Dendritic cell treated with granulocyte-macrophage colony-stimulating factor and Interleukin-4, amounts not matched to agents 40 ng/mL and 50 ng/mL, for 4 days (primary cell): ENCODE data around the gene ERICH6.

Experiments
- H3K27ac Mint-ChIP-seq: one replicate; pipeline ENCODE4 v1.8.0; 2022; ENCODE audit warnings: mild to moderate bottlenecking, mixed read lengths
- H3K27me3 Mint-ChIP-seq: one replicate; pipeline ENCODE4 v1.8.0; 2022; ENCODE audit warnings: mild to moderate bottlenecking, mixed read lengths
- H3K36me3 Mint-ChIP-seq: one replicate; pipeline ENCODE4 v1.8.0; 2022; ENCODE audit warnings: low read depth, mixed read lengths
- H3K4me1 Mint-ChIP-seq: one replicate; pipeline ENCODE4 v1.8.0; 2022; ENCODE audit warnings: low read depth, mixed read lengths
- H3K4me3 Mint-ChIP-seq: one replicate; pipeline ENCODE4 v1.8.0; 2022; ENCODE audit warnings: mild to moderate bottlenecking, moderate library complexity, mixed read lengths
- H3K9me3 Mint-ChIP-seq: one replicate; pipeline ENCODE4 v1.8.0; 2022; ENCODE audit warnings: mixed read lengths
- intact Hi-C: fragments of 100-400 bp; cut with micrococcal nuclease; formaldehyde crosslinking; loops from one replicate; pipeline ENCODE4 v1.15.0; 2022

ERICH6 gene

GRCh38 chr3:150727653-150728502 lies 24.2 kb upstream of the ERICH6 start:
- intact Hi-C loops = no loop called here
- peaks cover 13% of the 10 kb centered on the region for H3K4me1 Mint-ChIP-seq
- no peaks in the 10 kb centered on the region for H3K27me3 Mint-ChIP-seq
- peak overlapping the region; percentile 70 for H3K27ac Mint-ChIP-seq
- H3K4me3 Mint-ChIP-seq = no peak overlapping the region
- no peaks in the 10 kb centered on the region for H3K36me3 Mint-ChIP-seq
- H3K9me3 Mint-ChIP-seq = no peaks in the 10 kb centered on the region

GRCh38 chr3:150725548-150725947 lies 21.8 kb upstream of the ERICH6 start:
- intact Hi-C loops = no loop called here
- H3K27me3 Mint-ChIP-seq = no peaks in the 10 kb centered on the region
- no peak overlapping the region for H3K4me3 Mint-ChIP-seq
- H3K36me3 Mint-ChIP-seq = no peaks in the 10 kb centered on the region
- peaks cover 16% of the 10 kb centered on the region for H3K4me1 Mint-ChIP-seq
- no peaks in the 10 kb centered on the region for H3K9me3 Mint-ChIP-seq
- H3K27ac Mint-ChIP-seq = no peak overlapping the region

GRCh38 chr3:150723946-150724345 lies 20.2 kb upstream of the ERICH6 start:
- H3K36me3 Mint-ChIP-seq = no peaks in the 10 kb centered on the region
- no peak overlapping the region for H3K27ac Mint-ChIP-seq
- H3K4me3 Mint-ChIP-seq = no peak overlapping the region
- H3K27me3 Mint-ChIP-seq = no peaks in the 10 kb centered on the region
- peaks cover 21% of the 10 kb centered on the region for H3K4me1 Mint-ChIP-seq
- no peaks in the 10 kb centered on the region for H3K9me3 Mint-ChIP-seq
- intact Hi-C loops = loop anchor here (5.0 kb wide), 2 partner anchors 38 to 63 kb away; partner anchors contain the start of gene SIAH2

GRCh38 chr3:150722267-150722666 lies 18.5 kb upstream of the ERICH6 start:
- no peak overlapping the region for H3K27ac Mint-ChIP-seq
- intact Hi-C loops = loop anchor here (5.0 kb wide), 2 partner anchors 40 to 65 kb away; partner anchors contain the start of gene SIAH2

GRCh38 chr3:150721285-150722130 lies 17.8 kb upstream of the ERICH6 start:
- Mint-ChIP-seq H3K4me3 (no peak overlapping the region), H3K27ac (no peak overlapping the region), H3K27me3 (no peaks in the 10 kb centered on the region), H3K9me3 (no peaks in the 10 kb centered on the region), H3K36me3 (no peaks in the 10 kb centered on the region), H3K4me1 (peaks cover 9% of the 10 kb centered on the region)
- intact Hi-C loops = loop anchor here (1.0 to 5.0 kb wide), 4 partner anchors 41 to 425 kb away; partner anchors contain the start of gene SIAH2

More at GRCh38 chr3:150722267-150722666, 18.5 kb upstream of the ERICH6 start:
- peaks cover 14% of the 10 kb centered on the region for H3K4me1 Mint-ChIP-seq
- H3K9me3 Mint-ChIP-seq = no peaks in the 10 kb centered on the region
- no peaks in the 10 kb centered on the region for H3K27me3 Mint-ChIP-seq
- no peak overlapping the region for H3K4me3 Mint-ChIP-seq
- H3K36me3 Mint-ChIP-seq = no peaks in the 10 kb centered on the region

- H3K27me3 Mint-ChIP-seq = no peaks in the 10 kb centered on the region
- H3K36me3 Mint-ChIP-seq = no peaks in the 10 kb centered on the region
- no peak overlapping the region for H3K4me3 Mint-ChIP-seq
- peaks cover 8% of the 10 kb centered on the region for H3K4me1 Mint-ChIP-seq
- H3K9me3 Mint-ChIP-seq = no peaks in the 10 kb centered on the region
- intact Hi-C loops = loop anchor here (2.0 to 5.0 kb wide), 3 partner anchors 42 to 426 kb away; partner anchors contain the start of gene SIAH2
- no peak overlapping the region for H3K27ac Mint-ChIP-seq
Observed at GRCh38 chr3:150720444-150720843, 16.7 kb upstream of the ERICH6 start.

- H3K36me3 Mint-ChIP-seq = no peaks in the 10 kb centered on the region
- H3K27me3 Mint-ChIP-seq = peaks cover 7% of the 10 kb centered on the region
- no peak overlapping the region for H3K4me3 Mint-ChIP-seq
- intact Hi-C loops = no loop called here
- H3K27ac Mint-ChIP-seq = no peak overlapping the region
- peaks cover 9% of the 10 kb centered on the region for H3K9me3 Mint-ChIP-seq
- no peaks in the 10 kb centered on the region for H3K4me1 Mint-ChIP-seq
Observed at GRCh38 chr3:150710097-150710496, 6.4 kb upstream of the ERICH6 start.

- H3K9me3 Mint-ChIP-seq = peaks cover 9% of the 10 kb centered on the region
- intact Hi-C loops = loop anchor here (5.0 kb wide), 1 partner anchor 161 kb away; no protein-coding TSS in a partner anchor
- H3K36me3 Mint-ChIP-seq = peaks cover 11% of the 10 kb centered on the region
- no peaks in the 10 kb centered on the region for H3K27me3 Mint-ChIP-seq
- peaks cover 23% of the 10 kb centered on the region for H3K4me1 Mint-ChIP-seq
- H3K27ac Mint-ChIP-seq = peak overlapping the region; percentile 96
- peak overlapping the region; percentile 91 for H3K4me3 Mint-ChIP-seq
Observed at GRCh38 chr3:150703299-150703755, 393 bp downstream of the ERICH6 start.

- Mint-ChIP-seq H3K27me3 (peaks cover 6% of the 10 kb centered on the region), H3K9me3 (no peaks in the 10 kb centered on the region), H3K27ac (peak overlapping the region; percentile 57), H3K36me3 (peaks cover 10% of the 10 kb centered on the region), H3K4me1 (peaks cover 23% of the 10 kb centered on the region), H3K4me3 (no peak overlapping the region)
- intact Hi-C loops = no loop called here
Observed at GRCh38 chr3:150699068-150699639, 4.6 kb downstream of the ERICH6 start.

- Mint-ChIP-seq H3K27me3 (peaks cover 6% of the 10 kb centered on the region), H3K9me3 (no peaks in the 10 kb centered on the region), H3K4me3 (no peak overlapping the region), H3K27ac (peak overlapping the region; percentile 57), H3K36me3 (no peaks in the 10 kb centered on the region), H3K4me1 (peaks cover 14% of the 10 kb centered on the region)
- intact Hi-C loops = no loop called here
Observed at GRCh38 chr3:150697646-150698045, 6.1 kb downstream of the ERICH6 start.

GRCh38 chr3:150691414-150692040 lies 12.2 kb downstream of the ERICH6 start:
- no peaks in the 10 kb centered on the region for H3K9me3 Mint-ChIP-seq
- intact Hi-C loops = no loop called here

GRCh38 chr3:150687613-150688012 lies 16.1 kb downstream of the ERICH6 start:
- Mint-ChIP-seq H3K27me3 (no peaks in the 10 kb centered on the region), H3K27ac (no peak overlapping the region), H3K4me3 (no peak overlapping the region), H3K36me3 (no peaks in the 10 kb centered on the region), H3K4me1 (no peaks in the 10 kb centered on the region), H3K9me3 (no peaks in the 10 kb centered on the region)
- intact Hi-C loops = no loop called here

More at GRCh38 chr3:150691414-150692040, 12.2 kb downstream of the ERICH6 start:
- Mint-ChIP-seq H3K4me1 (no peaks in the 10 kb centered on the region), H3K4me3 (no peak overlapping the region), H3K36me3 (no peaks in the 10 kb centered on the region), H3K27me3 (no peaks in the 10 kb centered on the region), H3K27ac (no peak overlapping the region)

GRCh38 chr3:150682824-150683223 lies 20.9 kb downstream of the ERICH6 start:
- no peak overlapping the region for H3K27ac Mint-ChIP-seq

More at GRCh38 chr3:150682824-150683223, 20.9 kb downstream of the ERICH6 start:
- Mint-ChIP-seq H3K27me3 (no peaks in the 10 kb centered on the region), H3K4me3 (no peak overlapping the region), H3K4me1 (no peaks in the 10 kb centered on the region), H3K36me3 (no peaks in the 10 kb centered on the region), H3K9me3 (no peaks in the 10 kb centered on the region)
- intact Hi-C loops = no loop called here
